Measurements from ENCODE around the gene PROZ.

- TF ChIP-seq CTCF (conservative IDR thresholded peaks at IDR 0.05; ENCODE audit: low read length) = no peak
- no peak for TF ChIP-seq EZH2phosphoT487 (IDR thresholded peaks at IDR 0.05; ENCODE audit: borderline replicate concordance, low read depth, low read length)
Observed at GRCh38 chr13:113186061-113186900, 27.8 kb downstream of the PROZ start.
